HFF-Myc (cell line): ENCODE measurements around the gene RAPGEF5.

ENCODE experiments used
- DNase-seq: peaks from one replicate; pipeline ENCODE4 v3.0.0-alpha.2; 2011; ENCODE audit warnings: low read depth; ENCODE audit errors: extremely low read depth
- H3K4me3 ChIP-seq: replicated peaks from 2 replicates; pipeline ENCODE4 v1.5.1; 2011; ENCODE audit warnings: low read depth, mild to moderate bottlenecking, control low read depth, low read length
- TF ChIP-seq, protein P1 (sequence below): IDR thresholded peaks from 2 replicates; pipeline ENCODE4 v1.5.1; 2012; ENCODE audit warnings: mild to moderate bottlenecking, low read depth, low read length, control low read depth; ENCODE audit errors: missing control alignments

The RAPGEF5 gene

DNA sequence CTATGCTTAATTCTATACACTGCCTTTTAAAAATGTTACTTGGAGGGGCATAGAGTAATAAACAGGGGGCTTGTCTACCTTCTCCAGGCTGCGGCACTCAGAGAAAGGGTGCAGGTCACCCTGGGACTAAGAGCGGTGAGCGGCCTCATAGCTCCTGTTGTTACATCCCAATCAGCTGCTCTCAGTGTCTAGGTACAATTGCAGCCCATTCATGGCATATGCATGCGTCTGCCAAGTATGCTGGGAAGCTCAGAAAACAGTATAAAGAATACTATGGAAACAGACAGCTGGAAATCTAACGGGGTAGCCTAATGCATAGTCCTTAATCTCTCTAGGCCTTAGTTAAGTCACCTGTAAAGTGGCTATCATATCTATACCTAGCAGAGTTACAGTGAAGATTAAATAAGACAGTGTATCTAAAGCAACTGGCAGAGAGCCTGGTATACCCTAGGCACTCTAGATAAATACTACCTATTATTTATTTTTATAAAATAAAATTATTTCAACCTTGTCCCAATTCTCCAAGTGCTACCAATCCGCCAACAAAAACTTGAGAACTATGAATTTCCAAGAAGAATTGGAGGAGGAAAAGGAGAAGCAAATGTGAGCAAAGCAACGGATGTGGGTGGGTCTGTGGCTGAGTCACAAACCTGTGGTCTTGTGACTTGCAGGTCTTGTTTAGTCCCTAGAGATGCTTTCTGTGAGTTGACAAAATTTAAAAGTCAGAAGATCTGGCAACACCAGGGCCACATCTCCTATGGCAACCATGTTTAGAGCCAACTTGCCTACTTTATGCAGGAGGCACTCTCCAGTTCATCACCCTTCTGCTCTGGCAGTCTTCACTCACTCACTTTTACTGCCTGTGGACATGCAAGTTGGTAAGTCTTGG is 183.0 kb downstream of the RAPGEF5 start:
- H3K4me3 ChIP-seq, result no peak overlapping the region
- TF ChIP-seq, protein P1, sequence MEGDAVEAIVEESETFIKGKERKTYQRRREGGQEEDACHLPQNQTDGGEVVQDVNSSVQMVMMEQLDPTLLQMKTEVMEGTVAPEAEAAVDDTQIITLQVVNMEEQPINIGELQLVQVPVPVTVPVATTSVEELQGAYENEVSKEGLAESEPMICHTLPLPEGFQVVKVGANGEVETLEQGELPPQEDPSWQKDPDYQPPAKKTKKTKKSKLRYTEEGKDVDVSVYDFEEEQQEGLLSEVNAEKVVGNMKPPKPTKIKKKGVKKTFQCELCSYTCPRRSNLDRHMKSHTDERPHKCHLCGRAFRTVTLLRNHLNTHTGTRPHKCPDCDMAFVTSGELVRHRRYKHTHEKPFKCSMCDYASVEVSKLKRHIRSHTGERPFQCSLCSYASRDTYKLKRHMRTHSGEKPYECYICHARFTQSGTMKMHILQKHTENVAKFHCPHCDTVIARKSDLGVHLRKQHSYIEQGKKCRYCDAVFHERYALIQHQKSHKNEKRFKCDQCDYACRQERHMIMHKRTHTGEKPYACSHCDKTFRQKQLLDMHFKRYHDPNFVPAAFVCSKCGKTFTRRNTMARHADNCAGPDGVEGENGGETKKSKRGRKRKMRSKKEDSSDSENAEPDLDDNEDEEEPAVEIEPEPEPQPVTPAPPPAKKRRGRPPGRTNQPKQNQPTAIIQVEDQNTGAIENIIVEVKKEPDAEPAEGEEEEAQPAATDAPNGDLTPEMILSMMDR, result no peak
- DNase-seq, result no peak

DNA sequence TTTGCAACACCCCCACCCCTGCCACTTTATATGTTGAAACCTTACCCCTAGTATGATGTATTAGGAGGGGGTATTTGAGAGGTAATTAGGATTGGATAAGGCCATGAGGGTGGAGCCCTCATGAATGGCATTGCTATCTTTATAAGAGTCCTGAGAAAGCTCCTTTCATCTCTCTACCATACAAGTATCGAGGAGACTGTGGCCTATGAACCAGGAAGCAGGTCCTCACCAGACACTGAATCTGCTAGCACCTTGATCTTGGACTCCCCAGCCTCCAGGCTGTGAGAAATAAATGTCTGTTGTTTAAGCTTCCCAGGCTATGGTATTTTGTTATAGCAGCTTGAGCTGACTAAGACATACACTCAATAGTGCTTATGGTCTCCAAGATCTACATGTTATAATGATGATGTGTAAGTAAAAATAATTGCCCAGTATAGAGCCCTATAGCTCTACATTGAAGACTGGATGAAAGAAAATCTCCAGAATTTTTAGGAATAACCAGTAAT is 188.8 kb downstream of the RAPGEF5 start:
- DNase-seq, result no peak
- TF ChIP-seq, protein P1, result no peak
- no peak overlapping the region for H3K4me3 ChIP-seq

- no peak overlapping the region for H3K4me3 ChIP-seq
Observed at GRCh38 chr7:22167482-22167881, 189.5 kb downstream of the RAPGEF5 start.

DNA sequence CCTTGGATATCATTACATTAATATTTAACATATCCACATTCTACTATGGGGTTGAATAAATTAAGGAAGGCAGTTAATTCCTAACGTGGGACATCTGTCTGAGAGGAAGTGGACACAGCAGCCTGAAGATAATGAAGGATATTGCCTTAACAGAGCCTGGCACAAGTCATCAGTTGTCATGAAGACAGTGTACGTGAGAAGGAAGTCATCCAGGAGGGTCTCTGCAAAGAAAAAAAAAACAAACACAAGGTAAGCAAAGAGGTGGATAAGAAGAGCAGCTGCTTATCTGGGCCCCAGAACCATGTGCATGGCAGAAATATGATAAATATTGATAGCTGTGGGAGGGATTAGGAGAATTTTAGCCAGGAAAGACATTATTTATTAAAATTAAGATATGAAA is 190.0 kb downstream of the RAPGEF5 start:
- no peak for DNase-seq
- TF ChIP-seq, protein P1, result no peak
- no peak overlapping the region for H3K4me3 ChIP-seq

More at GRCh38 chr7:22167482-22167881, 189.5 kb downstream of the RAPGEF5 start:
- no peak for DNase-seq
- TF ChIP-seq, protein P1, result no peak

DNA sequence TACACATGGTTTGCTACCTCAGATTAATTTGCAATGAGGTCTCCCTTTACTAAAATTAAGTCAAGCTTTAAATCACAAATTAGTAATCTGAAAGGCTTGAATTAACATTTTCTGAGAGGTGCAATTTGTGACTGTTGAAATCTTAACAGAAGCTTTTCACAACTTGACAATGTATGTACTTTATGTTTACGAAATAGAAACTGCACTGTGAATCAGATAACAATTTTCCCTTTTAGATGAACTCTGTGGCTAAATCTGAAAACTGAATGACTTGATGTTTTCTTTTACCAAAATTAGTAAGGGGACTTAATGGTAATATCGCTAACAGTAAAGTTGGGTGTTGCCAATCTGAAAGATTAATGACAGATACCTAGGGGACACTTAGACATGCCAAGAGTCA is 197.6 kb downstream of the RAPGEF5 start:
- H3K4me3 ChIP-seq, result no peak overlapping the region
- TF ChIP-seq, protein P1, result no peak
- DNase-seq, result no peak

- DNase-seq, result no peak
- TF ChIP-seq, protein P1, result no peak
- H3K4me3 ChIP-seq, result no peak overlapping the region
Observed at GRCh38 chr7:22157552-22157951, 199.4 kb downstream of the RAPGEF5 start.
